HL-60 (cell line): ENCODE measurements around the gene CYP3A7.

ENCODE experiments used
- CTCF ChIP-seq: IDR thresholded peaks from one replicate; pipeline ENCODE4 v1.5.1; 2011; ENCODE audit warnings: low read length, control low read depth, inconsistent platforms; ENCODE audit not compliant: insufficient read depth
- GABPA ChIP-seq: IDR thresholded peaks from 2 replicates; pipeline ENCODE4 v1.6.1; 2012; ENCODE audit warnings: low read depth
- POLR2AphosphoS5 ChIP-seq: IDR thresholded peaks from 2 replicates; pipeline ENCODE4 v1.6.1; 2012; ENCODE audit warnings: low read depth
- REST ChIP-seq: IDR thresholded peaks from 2 replicates; pipeline ENCODE4 v1.6.1; 2012; ENCODE audit warnings: low read depth; ENCODE audit not compliant: insufficient replicate concordance
- SPI1 ChIP-seq: IDR thresholded peaks from 2 replicates; pipeline ENCODE4 v1.6.1; 2012; ENCODE audit warnings: low read depth, mild to moderate bottlenecking, borderline replicate concordance

DNA sequence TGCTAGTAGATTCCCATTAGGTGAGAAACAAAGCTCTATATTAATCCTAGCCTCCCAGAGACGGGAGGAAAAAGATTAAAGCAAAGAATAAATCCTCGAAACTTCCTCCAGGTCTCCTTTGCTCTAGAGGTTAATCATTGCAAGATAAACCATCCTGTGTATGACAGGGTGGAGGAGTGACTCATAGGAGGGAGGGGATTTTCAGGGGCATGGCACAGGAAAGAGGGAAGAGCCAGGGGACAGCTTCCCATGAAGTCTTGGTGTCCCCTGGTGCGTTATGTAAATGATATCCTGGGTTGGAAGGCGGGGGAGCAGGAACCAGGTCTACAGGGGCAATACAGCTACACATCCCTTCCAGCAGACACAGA, 56.0 kb downstream of the CYP3A7 start:
- TF ChIP-seq CTCF (no peak), REST (no peak), SPI1 (no peak), GABPA (no peak), POLR2AphosphoS5 (no peak)
